Measurements from ENCODE around the gene ZNF878.

ZNF878 gene

GRCh38 chr19:12052497-12053169, at the start of gene ZNF878:
Gene ZNF878 (minus strand): TSS chr19:12052961. CDS start chr19:12052801, 160 bp downstream.
- DNase-seq (ENCODE audit: low read depth), result peak; percentile 82
- peak within 1 kb of the TSS; percentile 62 for H3K4me3 ChIP-seq (ENCODE audit: low read depth, low read length)
- TF ChIP-seq, protein P1, sequence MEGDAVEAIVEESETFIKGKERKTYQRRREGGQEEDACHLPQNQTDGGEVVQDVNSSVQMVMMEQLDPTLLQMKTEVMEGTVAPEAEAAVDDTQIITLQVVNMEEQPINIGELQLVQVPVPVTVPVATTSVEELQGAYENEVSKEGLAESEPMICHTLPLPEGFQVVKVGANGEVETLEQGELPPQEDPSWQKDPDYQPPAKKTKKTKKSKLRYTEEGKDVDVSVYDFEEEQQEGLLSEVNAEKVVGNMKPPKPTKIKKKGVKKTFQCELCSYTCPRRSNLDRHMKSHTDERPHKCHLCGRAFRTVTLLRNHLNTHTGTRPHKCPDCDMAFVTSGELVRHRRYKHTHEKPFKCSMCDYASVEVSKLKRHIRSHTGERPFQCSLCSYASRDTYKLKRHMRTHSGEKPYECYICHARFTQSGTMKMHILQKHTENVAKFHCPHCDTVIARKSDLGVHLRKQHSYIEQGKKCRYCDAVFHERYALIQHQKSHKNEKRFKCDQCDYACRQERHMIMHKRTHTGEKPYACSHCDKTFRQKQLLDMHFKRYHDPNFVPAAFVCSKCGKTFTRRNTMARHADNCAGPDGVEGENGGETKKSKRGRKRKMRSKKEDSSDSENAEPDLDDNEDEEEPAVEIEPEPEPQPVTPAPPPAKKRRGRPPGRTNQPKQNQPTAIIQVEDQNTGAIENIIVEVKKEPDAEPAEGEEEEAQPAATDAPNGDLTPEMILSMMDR (IDR thresholded peaks at IDR 0.05; ENCODE audit: control insufficient read depth, extremely low read depth, insufficient read depth), result 0 out of 2 replicates have a peak, but pooled peaks have one; percentile 21

GRCh38 chr19:12098040-12098439, 45.3 kb upstream of the ZNF878 start:
- no peak for DNase-seq (ENCODE audit: low read depth)
- no peak overlapping the region for H3K4me3 ChIP-seq (ENCODE audit: low read depth, low read length)
- TF ChIP-seq, protein P1 (IDR thresholded peaks at IDR 0.05; ENCODE audit: control insufficient read depth, extremely low read depth, insufficient read depth), result no peak

GRCh38 chr19:12095111-12095790, 42.5 kb upstream of the ZNF878 start:
- TF ChIP-seq, protein P1 (IDR thresholded peaks at IDR 0.05; ENCODE audit: control insufficient read depth, extremely low read depth, insufficient read depth), result no peak
- no peak for DNase-seq (ENCODE audit: low read depth)
- H3K4me3 ChIP-seq (ENCODE audit: low read depth, low read length), result no peak overlapping the region

DNA sequence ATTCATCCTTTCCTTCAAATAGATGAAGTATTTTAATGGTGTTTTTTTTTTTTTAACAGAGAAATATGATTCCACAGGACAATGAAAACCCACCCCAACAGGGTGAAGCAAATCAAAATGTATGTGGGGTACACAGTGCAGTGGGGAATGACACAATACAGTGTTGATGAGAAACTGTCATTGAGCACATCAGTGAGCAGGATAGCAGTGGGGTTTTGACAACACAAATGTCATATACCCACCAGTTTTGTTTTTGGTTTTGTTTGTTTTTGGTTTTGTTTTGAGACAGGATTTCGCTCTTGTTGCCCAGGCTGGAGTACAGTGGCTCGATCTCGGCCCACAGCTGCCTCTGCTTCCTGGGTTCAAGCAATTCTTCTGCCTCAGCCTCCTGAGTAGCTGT, 41.0 kb upstream of the ZNF878 start:
- DNase-seq (ENCODE audit: low read depth), result no peak
- TF ChIP-seq, protein P1 (IDR thresholded peaks at IDR 0.05; ENCODE audit: control insufficient read depth, extremely low read depth, insufficient read depth), result no peak
- H3K4me3 ChIP-seq (ENCODE audit: low read depth, low read length), result no peak overlapping the region

DNA sequence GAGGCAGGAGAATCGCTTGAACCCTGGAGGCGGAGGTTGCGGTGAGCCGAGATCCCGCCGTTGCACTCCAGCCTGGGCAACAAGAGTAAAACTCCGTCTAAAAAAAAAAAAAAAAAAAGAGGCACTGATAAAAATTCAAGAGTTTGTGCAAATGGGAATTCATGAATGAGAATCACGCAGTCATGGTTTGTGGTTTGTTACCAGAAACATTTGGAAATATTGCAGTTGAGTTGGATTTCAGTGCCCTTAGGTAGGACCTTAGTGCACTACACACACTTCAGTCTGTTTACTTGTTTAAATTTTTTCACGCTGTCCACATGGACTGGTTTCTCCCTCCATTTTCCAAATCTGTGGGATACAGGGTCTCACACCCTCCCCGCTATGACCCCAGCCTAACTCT, 40.2 kb upstream of the ZNF878 start:
- no peak overlapping the region for H3K4me3 ChIP-seq (ENCODE audit: low read depth, low read length)
- DNase-seq (ENCODE audit: low read depth), result no peak
- TF ChIP-seq, protein P1 (IDR thresholded peaks at IDR 0.05; ENCODE audit: control insufficient read depth, extremely low read depth, insufficient read depth), result no peak

- H3K4me3 ChIP-seq (ENCODE audit: low read depth, low read length), result peak overlapping the region; percentile 3; the same call in 1 of the 2 replicates
- no peak for DNase-seq (ENCODE audit: low read depth)
- TF ChIP-seq, protein P1 (IDR thresholded peaks at IDR 0.05; ENCODE audit: control insufficient read depth, extremely low read depth, insufficient read depth), result no peak
These were observed 39.5 kb upstream of the ZNF878 start for GRCh38 chr19:12092065-12092867.

Data from LNCaP clone FGC (cell line).